WI38 (cell line): ENCODE results near the gene FAM200C.

Experiments used
- H3K4me3 ChIP-seq: 2 replicates; pipeline ENCODE4 v1.5.1; 2011; ENCODE audit warnings: low read depth, mild to moderate bottlenecking, control low read depth, low read length
- CTCF ChIP-seq: IDR thresholded peaks from 2 replicates; pipeline ENCODE4 v1.5.1; 2012; ENCODE audit warnings: low read depth, mild to moderate bottlenecking, control low read depth, low read length

The FAM200C gene

DNA sequence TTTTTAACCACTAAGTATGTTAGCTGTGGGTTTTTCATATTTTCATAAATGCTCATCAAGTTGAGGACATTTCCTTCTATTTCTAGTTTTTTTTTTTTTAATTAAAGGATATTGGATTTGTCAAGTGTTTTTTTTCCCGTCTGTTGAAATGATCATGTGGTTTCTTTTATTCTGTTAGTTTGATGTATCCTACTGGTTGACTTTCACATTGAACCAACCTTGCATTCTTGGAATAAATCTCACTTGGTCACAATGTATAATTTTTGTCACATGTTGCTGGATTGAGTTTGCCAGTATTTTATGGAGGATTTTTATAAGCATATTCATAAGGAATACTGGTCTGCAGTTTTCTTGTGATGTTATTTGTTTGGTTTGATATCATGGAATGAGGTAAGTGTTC is 12.4 kb downstream of the FAM200C start:
- H3K4me3 ChIP-seq: no peak overlapping the region
- no peak for TF ChIP-seq CTCF

- H3K4me3 ChIP-seq: no peak overlapping the region
- no peak for TF ChIP-seq CTCF
These were observed 14.4 kb downstream of the FAM200C start for GRCh38 chr5:160385496-160385895.

GRCh38 chr5:160384681-160385080 is 15.2 kb downstream of the FAM200C start:
- TF ChIP-seq CTCF: no peak
- no peak overlapping the region for H3K4me3 ChIP-seq

- no peak for TF ChIP-seq CTCF
- H3K4me3 ChIP-seq: no peak overlapping the region
These were observed 17.5 kb downstream of the FAM200C start for GRCh38 chr5:160382346-160382745.

- no peak overlapping the region for H3K4me3 ChIP-seq
- TF ChIP-seq CTCF: no peak
These were observed 19.8 kb downstream of the FAM200C start for GRCh38 chr5:160380041-160380440.

GRCh38 chr5:160379511-160379910 is 20.3 kb downstream of the FAM200C start:
- no peak for TF ChIP-seq CTCF

GRCh38 chr5:160378330-160378729 is 21.5 kb downstream of the FAM200C start:
- no peak for TF ChIP-seq CTCF
- no peak overlapping the region for H3K4me3 ChIP-seq

More at GRCh38 chr5:160379511-160379910, 20.3 kb downstream of the FAM200C start:
- H3K4me3 ChIP-seq: no peak overlapping the region
